Islet of Langerhans (tissue), 1 donor: ENCODE measurements around the gene PLCL2.

Source experiments
- FAIRE-seq: peaks from one replicate; lab custom pipeline; 2011; peaks lifted over from hg19 to GRCh38; lab: Jason Lieb, UNC

Gene PLCL2

DNA sequence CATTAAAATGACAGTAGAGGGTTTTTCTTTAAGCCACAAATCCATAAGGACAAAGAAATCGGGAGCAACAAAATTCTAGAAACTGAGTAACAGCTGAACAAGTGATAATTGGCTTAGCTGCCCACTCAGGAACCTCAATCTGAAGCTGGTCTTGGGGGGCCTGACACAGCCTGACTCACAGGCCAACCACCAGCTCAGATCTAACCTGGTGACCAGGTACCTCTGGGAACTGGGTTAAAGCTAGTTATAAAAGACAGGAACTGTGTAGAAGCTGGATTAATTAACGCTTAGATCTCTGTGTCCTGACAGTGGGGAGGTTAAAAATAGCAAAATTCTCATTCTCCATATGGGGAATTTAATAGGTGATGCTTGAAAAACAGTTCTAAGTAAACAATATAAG is 161.9 kb downstream of the PLCL2 start:
- no peak for FAIRE-seq

DNA sequence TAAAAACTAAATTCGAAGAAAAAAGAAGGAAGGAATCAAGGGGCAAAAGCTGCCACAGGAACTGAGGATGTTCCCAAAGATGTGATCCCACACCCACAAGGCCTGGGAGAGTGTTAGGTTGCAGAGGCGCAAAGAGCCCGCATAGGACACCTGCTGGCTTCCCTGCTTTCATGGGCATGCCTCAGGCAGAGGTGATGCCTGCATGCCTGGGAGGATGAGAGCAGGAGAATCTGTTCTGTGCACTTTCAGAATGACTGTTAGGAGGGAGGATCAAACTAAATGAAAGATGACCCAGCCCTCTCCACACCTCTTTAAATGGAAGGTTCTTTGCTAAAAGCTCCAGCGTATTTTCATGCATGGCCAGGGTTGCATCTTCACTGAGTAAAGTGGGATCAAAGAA is 162.4 kb downstream of the PLCL2 start:
- no peak for FAIRE-seq

GRCh38 chr3:17047894-17048293 is 163.1 kb downstream of the PLCL2 start:
- no peak for FAIRE-seq

- FAIRE-seq = no peak
These were observed 165.3 kb downstream of the PLCL2 start for GRCh38 chr3:17050071-17050470.

- no peak for FAIRE-seq
These were observed 165.8 kb downstream of the PLCL2 start for GRCh38 chr3:17050506-17050905.

- no peak for FAIRE-seq
These were observed 167.6 kb downstream of the PLCL2 start for GRCh38 chr3:17052363-17052762.

GRCh38 chr3:17054301-17054981 is 169.7 kb downstream of the PLCL2 start:
- no peak for FAIRE-seq

DNA sequence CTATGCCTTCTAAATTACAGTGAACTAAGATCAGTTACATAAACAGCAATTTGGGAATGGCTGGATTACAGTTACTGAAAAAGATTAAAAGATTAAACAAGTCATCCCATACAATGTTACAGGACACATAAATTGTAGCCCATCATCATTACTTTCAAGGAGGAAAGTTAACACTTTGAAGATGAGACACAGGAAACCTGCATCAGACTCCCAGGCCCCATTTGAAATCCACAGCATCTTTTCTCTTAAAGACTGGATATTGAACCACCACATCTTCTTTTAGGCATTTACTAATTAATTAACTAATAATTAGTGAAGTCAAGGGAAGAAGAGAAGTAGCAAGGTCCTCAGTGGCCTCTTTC is 170.2 kb downstream of the PLCL2 start:
- no peak for FAIRE-seq

DNA sequence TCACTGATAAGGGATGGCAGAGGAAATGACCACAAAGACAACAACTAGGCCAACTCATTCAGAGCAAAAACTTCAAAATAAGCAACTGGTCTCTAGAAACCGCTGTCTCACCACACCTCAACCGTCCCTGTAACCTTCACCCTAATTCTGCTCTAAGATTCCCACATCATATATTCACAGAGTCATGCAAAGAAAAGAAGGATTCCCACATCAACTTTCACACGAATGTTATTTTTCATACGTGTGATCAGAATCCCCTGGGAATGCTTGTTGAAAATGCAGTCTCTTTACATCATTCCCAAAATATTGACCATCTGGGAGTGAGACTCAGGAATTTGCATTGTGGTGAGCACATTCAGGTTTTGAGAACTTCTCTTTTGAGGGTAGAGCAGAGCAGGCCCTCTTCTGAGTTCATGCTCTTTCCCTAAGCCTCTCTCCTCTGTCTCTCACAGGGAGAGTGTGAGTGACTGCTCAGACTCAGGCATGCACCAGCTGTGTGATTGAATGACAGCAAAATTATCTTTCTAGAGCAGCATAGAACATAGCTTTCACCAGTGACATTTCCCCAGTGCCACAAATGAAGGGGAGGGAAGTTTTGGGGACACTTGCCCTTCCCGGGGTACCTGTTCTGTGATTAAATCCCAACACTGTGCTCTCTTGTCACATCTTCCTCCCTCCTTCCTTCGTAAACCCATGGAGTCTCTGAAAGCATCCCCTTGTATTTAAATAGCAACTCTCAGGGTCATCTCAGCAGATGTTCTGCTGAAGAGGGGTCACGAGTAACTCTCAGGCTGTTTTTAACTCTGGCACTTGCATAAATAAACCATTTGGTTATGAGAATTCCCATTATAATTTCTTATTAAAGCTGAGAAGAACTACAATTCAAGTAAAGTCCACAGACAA is 170.9 kb downstream of the PLCL2 start:
- no peak for FAIRE-seq

DNA sequence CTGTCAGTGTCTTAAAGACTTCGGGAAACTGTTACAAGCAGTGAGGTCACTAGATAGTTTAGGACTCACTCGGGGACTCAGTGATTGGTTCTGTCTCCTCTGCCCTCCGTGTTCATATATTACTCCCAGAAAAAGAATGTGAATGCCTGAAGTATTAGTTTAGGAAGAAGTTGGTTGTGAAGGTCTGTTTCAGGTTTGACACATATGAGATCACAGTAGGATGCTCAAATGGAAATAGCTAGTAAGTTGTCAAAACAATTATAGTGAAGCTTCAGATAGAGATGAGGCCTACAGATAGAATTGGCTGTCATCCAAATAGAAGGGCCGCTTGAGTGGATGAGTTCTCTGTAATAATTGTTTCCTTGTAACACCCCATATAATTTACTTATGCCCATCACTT is 172.6 kb downstream of the PLCL2 start:
- FAIRE-seq = no peak

- FAIRE-seq = no peak
These were observed 175.3 kb downstream of the PLCL2 start for GRCh38 chr3:17059989-17060550.

DNA sequence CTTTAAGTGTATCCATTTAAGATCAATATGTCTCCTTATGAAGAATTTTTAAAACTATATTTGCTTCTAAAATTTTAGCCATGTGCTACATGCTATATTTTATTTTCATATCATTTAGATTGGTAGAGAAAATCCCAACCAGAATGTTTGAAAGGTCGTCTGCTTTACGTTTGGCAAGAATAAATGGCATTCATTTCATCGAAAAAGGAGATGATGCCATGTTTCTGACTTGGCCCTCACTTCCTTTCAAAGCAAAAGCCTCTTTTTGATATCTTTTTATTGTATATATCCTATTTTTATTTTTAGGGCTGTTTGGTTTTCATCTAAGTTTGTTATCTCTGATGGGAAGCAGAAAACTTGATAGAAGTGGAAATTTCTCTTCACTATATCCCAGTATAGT is 176.2 kb downstream of the PLCL2 start:
- no peak for FAIRE-seq

- no peak for FAIRE-seq
These were observed 178.0 kb downstream of the PLCL2 start for GRCh38 chr3:17062736-17063135.

- no peak for FAIRE-seq
These were observed 178.8 kb downstream of the PLCL2 start for GRCh38 chr3:17063596-17063995.

GRCh38 chr3:17065315-17065714 is 180.6 kb downstream of the PLCL2 start:
- FAIRE-seq = peak; percentile 24

DNA sequence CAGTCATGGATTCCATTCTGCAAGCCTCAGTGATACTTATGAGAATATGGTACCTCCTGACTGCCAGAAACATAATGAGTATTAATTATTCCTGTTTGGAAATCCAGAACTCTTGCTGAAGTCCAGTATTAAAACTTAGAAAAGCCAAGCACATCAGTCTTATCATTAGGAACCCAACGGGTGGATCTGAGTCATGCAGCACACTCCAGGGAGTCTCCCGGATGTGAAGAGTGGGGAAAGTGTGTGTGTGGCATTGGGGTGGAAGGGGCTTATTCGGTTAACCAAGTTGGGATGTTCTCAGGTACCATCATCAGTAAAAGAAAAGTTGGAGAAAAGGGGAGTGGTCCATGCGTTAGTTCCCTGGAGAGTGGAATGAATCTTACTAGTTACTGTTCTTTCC is 181.1 kb downstream of the PLCL2 start:
- no peak for FAIRE-seq

- FAIRE-seq = no peak
These were observed 185.0 kb downstream of the PLCL2 start for GRCh38 chr3:17069754-17070153.

DNA sequence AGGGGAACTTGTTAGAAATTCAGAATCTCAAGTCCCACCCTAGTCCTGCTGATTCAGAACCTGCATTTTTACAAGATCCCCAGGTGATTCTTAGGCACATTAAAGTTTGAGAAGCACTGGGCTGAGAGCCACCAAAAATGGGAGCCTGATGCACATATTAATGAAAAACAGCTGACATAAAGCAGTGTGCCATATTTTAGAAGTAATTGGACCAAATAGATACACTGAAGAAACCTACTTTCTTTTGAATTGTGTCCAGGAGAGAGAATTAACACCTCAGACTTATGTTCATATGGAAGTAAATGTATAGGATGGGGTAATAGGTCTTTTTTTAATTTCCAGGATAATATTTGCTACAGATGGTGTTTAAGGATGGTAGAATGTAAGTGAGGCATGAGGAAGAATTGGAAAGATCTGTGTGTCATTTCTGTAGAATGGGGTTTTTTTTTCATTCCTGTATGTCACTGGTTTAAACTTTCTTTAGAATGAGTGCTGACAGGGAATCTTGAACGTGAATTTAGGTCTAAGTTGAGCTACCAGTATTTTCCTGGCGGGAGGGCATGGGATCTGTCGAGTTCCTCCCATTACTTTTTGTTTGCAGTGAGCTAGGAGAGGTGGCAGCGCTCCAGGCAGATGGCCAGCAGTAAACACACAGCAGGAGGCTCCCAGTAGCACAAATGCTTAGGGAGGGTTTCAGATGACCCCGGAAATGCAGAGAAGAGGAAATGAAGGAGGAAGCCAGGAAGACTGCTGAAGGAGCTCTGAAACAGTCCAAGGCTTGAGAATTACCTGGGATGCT is 185.6 kb downstream of the PLCL2 start:
- peak; percentile 58 for FAIRE-seq

DNA sequence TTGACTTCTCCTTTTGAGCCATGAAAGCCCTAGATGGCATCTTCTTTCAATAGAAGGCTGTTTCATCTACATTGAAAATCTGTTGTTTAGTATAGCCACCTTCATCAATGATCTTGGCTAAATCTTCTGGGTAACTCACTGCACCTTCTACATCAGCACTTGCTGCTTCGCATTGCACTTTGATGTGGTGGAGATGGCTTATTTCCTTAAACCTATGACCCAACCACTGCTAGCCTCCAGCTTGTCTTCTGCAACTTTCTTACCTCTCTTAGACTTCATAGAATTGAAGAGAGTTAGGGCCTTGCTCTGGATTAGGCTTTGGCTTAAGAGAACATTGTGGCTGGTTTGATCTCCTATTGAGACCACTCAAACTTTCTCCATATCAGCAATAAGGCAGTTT is 189.8 kb downstream of the PLCL2 start:
- no peak for FAIRE-seq

DNA sequence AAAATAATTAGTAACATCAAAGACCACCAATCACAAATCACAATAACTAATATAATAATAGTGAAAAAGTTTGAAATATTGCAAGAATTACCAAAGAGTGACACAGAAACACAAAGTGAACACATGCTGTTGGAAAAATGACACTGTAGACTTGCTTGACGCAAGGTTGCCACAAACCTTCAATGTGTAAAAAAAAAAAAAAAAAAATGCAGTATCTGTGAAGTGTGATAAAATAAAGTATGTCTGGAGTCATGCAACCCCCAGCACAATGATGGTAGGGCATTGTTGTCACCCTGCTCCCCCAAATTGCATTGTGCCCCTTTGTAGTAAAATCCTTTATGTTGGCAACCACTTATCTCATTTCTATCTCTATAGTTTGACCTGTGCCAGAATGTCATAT is 190.6 kb downstream of the PLCL2 start:
- no peak for FAIRE-seq

- no peak for FAIRE-seq
These were observed 191.2 kb downstream of the PLCL2 start for GRCh38 chr3:17075907-17076306.

DNA sequence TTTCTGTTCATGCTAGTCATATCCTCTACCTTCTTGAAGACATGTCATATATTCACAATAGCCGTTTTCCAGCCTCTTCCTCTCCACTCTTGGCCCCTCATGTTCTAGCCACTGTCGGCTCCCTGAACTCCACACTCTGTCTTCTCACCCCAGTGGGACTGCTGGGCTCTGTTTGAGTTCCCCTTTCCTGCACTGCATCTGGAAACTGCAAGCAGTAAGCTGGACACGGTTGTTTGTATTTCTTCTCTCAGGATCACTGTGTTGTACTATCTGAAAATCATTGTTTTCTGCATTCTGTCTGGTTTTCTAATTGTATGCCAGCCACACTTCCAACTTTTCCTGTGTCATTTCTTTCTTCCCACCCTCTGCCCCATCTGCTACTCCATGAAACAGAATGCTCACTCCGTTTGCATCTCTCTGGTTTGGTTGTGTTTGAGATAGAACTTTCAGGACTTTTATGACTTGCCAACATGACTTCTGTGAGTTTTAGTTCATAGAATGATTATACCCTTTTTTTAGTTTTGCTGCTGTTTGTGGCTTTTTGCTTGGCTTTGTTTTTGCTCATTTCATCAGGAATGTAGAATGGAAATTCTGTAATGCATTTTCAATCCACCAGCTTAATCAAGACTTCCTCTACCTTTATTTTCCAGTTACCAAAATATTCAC is 192.3 kb downstream of the PLCL2 start:
- no peak for FAIRE-seq
